GM19043 (cell line): ENCODE results near the gene AEBP2.
"Not testable (repeated sequence)": the region's sequence is repeated elsewhere in the genome, so short reads cannot be mapped to it uniquely, and the experiment has no call there.

ENCODE experiments used
- ATAC-seq: cut with Tn5 transposase; IDR thresholded peaks from one replicate; pipeline ENCODE4 v1.9.1; 2021; ENCODE audit warnings: low read depth; ENCODE audit not compliant: unreplicated experiment

AEBP2 gene

DNA sequence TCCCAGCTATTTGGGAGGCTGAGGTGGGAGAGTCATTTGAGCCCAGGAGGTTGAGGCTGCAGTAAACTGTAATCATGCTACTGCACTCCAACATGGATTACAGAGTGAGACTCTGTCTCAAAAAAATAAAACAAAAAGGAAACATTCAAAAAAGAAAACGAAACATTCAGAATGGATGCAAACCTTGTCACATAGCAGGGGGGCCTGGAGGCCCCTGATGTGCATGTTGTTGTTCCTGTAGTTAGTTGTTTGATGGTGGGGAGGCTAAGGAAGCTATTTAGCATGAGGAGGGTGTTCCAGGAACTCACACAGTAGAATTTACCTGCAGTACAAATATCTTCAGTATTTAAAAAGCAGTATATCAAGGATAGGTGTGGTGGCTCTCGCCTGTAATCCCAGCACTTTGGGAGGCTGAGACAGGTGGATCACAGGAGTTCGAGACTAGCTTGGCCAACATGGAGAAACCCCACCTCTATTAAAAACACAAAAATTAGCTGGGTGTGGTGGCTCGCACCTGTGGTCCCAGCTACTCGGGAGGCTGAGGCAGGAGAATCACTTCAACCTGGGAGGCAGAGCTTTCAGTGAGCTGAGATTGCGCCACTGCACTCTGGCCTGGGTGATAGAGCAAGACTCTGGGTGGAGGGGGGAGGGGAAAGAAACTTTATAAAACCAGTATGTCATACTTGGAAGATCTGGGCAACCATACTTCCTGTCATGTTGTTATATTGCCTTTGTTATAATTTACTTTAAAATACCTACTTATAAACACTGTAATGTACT, 17.6 kb upstream of the AEBP2 start:
- ATAC-seq: no peak

DNA sequence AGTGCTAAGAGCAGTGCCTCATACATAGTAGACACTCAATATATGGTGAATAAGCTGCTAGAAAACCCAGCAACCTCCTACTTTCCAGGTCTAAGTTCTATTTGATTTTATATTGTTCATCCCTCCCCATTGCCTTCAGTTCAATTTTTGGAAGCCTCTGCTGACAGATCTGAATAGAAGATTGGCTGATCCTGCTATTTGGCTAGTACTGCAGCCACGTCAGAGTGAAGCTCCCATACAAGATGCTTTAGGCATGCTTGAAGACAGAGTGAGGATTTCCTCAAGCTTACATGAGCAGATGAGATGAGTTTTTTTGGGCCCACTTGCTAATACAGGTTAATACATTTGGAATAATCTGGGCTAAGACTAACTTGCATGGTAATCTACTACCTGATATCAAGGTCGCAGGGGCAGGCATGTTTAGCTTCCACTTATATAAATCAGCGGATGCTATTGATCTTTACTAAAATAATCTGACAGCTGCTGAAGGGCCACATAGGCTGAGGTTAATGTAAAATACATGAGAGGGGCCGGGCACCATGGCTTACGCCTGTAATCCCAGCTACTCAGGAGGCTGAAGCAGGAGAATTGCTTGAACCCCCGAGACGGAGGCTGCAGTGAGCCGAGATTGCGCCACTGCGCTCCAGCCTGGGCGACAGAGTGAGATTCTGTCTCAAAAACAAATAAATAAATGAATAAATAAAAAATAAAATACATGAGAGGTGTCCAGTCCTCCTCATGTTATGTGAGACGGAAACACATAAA, 15.9 kb upstream of the AEBP2 start:
- ATAC-seq: no peak

DNA sequence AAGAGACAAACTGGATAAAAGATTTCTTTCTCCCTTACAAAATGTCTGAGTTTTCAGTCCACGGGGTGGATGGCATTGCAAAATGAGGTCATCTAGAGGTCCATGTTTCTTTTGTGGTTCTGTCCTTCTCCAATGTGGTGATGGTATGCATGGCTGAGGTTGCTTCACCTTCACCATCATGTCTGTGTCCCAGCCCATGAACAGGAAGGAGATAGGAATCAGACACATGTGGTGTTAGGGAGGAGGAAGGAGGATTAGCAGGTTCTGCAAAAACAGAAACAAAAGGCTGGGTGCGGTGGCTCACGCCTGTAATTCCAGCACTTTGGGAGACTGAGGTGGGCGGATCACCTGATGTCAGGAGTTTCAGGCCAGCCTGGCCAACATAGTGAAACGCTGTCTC, 11.0 kb upstream of the AEBP2 start:
- ATAC-seq: no peak

DNA sequence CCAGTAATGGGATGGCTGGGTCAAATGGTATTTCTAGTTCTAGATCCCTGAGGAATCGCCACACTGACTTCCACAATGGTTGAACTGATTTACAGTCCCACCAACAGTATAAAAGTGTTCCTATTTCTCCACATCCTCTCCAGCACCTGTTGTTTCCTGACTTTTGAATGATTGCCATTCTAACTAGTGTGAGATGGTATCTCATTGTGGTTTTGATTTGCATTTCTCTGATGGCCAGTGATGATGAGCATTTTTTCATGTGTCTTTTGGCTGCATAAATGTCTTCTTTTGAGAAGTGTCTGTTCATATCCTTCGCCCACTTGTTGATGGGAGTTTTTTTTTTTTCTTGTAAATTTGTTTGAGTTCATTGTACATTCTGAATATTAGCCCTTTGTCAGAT, 9.8 kb upstream of the AEBP2 start:
- not testable (repeated sequence) for ATAC-seq

DNA sequence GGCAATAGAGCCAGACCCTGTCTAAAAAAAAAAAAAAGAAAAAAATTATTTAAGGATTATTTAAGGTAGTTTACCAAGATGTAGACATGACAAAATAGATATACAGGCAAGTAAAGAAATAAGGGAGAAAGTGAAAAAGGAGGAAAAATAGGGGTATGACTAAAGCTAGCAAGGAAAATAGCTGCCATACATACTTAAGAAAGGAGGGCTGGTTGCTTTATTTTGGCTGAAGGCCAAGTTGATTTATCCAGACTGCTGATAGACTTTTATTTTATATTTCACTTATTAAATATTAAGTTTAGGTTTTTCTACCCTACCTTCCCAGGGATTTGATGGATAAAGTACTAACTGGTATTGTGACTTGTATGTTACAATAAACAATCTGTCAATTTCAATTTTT, 8.3 kb upstream of the AEBP2 start:
- no peak for ATAC-seq

DNA sequence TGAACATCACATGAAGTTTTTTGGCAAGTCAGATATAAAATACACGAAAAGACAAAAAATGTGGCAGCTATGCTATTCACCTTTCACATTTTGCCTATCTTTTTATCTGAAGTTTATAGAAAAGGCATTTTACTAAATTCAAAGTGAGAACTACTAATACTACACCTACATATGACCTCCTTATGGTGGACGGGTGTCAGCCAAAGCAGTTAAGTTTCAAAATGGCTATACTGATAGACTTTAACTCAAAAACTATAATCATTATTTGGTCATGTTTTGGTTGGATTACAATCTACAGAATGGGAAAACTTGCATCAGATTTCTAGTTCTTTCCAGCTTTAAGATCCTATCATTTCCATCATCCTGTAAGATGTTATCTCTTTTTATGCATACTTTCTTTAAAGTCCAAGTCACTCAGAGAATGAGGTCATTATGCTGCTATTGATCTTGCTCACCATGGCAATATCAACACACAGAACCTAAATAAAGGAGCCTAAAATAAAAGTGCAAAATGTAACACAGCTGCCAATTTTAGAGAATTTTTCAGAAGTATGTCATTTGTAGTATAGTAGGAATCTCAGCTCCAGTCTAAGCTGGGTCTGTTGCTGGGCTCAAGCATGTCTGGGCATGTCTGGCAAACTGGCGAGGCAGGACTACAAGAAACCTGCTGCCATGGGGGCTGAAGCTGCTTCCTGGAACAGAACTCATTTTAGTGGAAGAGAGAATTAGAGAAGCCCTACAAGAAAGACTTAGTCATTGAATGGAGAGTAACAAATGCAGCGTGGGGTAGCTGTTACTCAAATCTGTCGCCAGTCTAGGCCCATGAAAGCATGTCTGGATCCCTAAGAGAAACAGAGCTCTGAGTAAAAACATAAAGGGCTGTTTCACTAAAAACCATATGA, 7.6 kb upstream of the AEBP2 start:
- ATAC-seq: no peak

DNA sequence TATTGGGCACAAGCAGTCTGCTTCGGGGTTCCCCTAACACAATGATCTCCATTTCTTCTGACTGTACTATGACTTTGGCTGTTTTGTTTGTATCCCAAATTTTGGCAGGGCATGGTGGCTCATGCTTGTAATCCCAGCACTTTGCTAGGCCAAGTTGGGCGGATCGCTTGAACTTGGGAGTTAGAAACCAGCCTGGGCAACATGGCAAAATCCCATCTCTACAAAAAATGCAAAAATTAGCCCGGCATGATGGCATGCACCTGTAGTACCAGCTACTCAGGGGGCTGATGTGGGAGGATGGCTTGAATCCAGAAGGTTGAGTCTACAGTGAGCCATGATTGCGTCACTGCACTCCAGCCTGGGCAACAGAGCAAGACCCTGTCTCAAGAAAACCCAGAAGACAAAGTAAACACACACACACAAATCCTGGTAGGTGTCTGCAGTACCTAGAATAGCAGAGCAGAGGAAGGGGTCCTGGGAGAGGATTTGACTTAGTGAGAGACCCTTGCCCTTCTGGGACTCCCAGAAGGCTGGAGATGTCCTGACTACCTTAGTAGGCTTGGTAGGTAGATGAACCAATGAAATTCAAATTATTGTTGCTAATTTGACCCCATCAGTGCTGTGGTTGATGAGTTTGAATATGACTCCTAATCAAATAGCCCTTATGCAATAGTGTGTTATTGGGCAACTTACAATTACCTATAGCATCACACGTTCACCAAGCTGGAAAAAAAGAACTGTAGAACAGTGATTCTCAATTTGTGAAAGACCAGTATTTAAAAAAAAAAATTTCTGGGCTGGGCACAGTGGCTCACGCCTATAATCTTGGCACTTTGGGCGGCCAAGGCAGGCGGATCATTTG, 6.8 kb upstream of the AEBP2 start:
- no peak for ATAC-seq

DNA sequence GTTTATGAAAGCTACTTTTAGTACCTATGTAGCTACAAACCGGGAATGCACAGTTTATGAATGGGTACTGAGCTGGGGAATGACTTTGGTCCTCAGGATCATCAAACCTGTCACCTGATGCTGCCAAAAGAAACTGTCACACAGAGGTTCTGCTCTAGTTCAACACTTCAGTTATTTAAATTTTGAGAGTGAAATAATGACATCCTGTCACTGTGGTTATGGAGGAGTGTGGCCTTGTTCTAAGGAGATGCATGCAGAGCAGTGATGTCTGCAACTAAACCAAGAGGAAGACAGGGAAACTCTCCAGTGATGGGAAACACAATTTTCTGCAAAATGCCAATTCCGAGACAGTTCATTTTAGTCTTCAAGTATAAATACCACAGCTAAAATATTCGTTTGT, 4.8 kb upstream of the AEBP2 start:
- peak; percentile 32 for ATAC-seq

DNA sequence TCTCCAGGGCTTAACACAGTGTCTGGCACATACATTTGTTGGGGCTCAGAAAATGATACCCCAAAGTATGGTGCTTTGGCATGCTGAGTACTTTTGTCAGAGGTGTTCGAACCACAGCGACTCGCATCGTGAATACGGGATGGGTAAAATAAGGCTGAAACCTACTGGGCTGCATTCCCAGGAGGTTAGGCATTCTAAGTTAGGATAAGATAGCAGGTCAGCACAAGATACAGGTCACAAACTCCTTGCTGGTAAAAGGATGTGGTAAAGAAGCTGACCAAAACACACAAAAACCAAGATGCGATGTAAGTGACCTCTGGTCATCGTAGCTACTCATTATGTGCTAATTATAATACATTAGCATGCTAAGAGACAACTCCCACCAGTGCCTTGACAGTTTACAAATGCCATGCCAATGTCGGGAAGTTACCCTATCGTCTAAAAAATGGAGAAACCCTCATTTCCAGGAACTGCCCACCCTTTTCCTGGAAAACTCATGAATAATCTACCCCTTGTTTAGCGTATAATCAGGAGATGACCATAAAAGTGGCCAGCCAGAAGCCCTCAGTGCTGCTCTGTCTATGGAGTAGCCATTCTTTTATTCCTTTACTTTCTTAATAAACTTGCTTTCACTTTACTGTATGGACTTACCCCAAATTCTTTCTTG, 3.3 kb upstream of the AEBP2 start:
- ATAC-seq: no peak

DNA sequence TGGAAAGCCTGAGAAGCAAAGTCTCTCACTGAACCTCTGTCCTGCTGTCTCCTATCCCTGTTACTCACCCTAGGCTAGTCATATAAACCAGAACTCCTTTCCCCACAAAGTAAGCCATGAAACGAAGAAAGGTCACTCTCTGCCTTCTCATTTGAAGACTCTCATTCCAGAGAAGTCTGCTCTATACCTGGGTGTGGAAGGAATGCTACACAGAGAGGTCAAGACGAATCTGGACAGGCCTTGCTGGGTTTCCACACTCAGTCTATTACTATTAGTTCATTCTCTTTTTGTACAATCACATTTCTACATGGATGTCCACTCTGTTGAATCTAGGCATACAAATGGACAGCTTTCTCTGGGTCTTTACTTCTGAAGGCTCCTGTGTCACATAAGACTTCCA, 2.4 kb upstream of the AEBP2 start:
- ATAC-seq: no peak

DNA sequence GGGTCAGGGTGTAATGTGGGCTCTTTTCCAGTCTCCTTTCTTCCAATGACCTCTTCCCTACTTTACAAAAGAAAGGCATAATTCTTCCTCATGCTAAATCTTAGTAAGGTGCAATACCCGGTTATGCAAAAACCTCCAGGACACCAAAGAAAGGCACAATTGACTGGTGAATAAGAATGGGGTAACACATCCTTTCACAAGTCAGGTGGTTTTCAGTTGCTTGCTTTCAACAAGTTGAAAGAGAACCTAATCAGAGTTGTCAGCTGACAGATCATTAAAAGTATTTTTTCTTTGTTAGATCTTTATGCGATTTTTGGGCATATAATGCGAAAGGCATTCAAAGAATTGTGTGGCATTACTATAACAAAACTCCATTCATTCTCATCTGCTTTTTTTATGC, 1.3 kb upstream of the AEBP2 start:
- no peak for ATAC-seq

DNA sequence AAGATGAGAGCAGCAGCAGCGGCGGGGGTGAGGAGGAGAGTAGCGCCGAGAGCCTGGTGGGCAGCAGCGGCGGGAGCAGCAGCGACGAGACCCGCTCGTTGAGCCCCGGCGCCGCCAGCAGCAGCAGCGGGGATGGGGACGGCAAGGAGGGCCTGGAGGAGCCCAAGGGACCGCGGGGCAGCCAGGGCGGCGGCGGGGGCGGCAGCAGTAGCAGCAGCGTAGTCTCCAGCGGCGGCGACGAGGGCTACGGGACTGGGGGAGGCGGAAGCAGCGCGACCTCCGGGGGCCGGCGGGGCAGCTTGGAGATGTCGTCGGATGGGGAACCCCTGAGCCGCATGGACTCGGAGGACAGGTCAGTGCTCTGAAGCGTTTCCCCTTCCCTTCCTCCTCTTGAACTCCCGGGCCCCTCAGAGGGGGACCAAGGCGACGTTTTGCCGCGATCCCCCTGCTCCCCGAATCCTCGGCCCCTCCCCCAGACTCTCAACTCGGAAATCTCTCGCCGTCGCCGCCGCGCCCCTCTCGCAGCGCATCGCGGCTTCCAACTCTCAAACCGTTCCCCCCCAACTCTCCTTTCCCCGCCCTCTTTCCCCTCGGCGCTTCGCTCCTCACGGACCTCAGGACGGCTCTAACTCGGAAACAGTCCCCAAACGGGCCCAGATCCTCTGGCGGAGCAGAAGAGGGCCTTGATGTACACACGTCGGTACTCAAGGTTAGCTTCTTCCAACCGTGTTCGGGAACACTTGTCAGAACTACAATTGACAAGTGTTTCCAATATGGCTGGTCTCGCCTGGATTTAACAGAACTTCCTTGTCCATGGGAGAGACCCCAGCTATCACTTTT, 947 bp downstream of the AEBP2 start:
- ATAC-seq: peak; percentile 27

DNA sequence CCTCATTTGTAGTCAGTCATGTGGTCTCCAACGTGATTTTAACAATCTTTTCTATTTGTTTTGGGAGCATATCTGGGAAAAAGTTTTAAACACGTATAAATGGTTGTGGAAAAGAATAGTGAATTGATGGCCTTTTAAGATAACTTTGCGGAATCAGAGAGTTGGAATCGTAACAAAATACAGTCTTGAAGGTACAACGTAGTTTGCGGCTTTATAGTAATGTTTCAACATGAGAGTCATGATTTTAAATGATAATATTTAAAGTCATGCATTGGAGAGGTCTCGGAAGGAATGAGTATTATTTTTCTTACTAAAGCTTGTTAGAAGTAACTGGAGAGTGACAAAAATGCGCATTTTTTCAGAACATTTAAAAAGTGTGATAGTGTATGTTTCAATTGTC, 1.6 kb downstream of the AEBP2 start:
- ATAC-seq: no peak

DNA sequence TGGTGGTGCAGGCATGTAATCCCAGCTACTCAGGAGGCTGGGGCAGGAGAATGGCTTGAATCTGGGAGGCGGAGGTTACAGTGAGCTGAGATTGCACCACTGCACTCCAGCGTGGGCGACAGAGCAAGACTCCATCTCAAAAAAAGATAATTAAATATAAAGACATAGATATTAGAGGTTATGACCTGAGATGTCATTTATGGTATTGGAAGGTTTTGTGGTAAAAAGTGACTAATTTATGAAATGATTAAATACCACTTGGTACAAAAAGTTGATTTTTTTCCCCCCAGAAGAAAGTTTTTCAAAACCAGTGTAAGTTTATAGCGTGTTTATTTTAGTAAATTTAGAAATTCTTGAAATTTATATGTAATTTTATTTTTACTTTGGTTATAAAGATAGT, 4.3 kb downstream of the AEBP2 start:
- ATAC-seq: no peak

DNA sequence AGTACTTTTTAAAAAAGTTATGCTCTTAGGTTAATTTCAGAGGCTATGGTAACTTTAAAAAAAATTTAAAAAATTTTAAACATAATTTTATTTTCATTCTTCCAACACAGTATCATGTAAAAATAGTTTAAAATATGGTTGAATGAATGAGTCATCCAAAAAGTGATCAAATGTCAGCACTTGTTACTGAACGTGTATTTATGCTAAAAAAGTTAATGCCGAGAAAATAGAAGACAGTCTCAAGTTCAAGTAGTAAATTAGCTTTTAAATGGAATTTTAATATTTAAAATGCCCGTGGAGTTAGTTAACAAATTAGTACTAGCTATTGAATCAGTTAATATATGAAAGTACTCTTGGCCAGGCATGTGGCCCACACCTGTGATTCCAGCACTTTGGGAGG, 4.8 kb downstream of the AEBP2 start:
- ATAC-seq: no peak

DNA sequence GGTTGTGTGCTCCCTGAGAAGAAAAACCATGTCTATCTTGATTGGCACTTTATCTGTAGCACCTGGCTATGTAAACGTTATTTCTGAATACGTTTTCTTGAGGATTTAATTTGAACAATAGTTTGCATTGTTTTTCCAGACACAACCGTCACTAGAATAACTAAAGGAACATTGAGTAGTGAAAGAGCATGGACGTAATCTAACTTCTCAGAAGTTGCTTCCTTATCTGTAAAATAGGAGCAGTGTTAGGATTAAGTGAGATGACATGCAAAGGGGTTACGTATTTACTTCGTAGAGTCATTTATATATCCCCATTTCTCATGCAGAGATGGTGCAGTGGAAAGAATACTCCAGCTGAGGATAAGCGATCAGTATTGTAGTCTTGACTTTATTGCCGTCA, 8.1 kb downstream of the AEBP2 start:
- no peak for ATAC-seq

DNA sequence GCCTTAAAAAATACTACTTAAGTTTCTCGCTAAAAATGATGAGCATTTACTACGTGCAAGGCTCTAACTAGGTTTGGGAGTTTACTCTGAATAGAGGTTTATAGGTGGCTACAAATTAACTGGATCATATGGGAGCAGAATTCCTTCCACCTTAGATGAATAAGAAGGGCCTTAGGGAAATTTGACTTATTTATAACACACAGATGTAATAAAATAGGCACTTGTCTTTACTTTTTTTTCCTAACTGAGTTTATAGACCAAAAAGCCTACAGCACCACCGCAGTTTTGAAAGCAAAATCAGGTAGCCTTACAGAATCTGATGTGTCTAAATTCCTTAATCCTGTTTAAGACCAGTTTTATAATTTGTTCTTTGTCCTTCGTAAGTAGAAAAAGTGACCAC, 10.5 kb downstream of the AEBP2 start:
- no peak for ATAC-seq

DNA sequence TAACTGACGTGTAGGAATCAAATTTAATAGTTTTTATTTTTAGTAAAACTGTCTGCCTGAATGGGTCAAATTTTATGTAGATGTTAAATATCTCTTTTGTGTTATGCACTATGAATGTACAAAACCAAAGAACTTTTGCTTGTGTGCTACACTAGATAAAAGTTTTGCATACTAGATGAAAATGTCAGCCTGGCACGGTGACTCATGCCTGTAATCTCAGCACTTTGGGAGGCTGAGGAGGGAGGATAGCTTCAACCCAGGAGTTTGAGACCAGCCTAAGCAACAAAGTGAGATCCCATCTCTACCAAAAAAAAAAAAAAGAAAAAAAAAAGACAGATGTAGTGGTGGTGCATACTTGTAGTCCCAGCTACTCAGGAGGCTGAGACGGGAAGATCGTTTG, 11.1 kb downstream of the AEBP2 start:
- ATAC-seq: no peak

DNA sequence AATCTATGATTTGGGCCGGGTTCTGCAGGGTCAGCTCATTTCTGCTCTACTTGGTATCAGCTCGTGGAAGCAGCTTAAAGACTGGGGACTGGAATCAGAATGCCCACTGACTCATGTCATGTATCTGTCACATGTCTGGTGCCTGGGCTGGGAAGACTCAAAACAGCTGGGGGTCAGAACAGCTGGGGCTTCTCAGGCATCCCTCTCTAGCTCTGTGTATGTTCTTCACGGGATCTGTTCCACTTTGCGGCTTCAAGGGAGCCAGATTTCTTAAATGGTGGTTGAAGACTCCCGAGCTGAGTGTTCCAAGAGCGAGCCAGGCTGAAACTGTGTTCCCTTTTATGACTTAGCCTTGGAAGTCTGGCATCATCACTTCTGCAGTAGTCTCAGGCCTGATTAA, 11.9 kb downstream of the AEBP2 start:
- no peak for ATAC-seq
